Measurements from ENCODE around the gene CALN1. TPM values are rescaled to one million over a fixed set of nuclear protein-coding genes. Genes with fewer than 3 reads are reported as not detected.

CALN1 gene
- total and polyA plus RNA-seq, 2 of the 8 experiments (the other 6 are each of a cell fraction or from before 2014, with no cell fraction given): 6.4 to 15.2 TPM

GRCh38 chr7:71775648-71776047 lies 636.5 kb downstream of the CALN1 start (continued):
- no peak for TF ChIP-seq CHD7 (IDR thresholded peaks at IDR 0.05; ENCODE audit: insufficient replicate concordance, low read length)
- no peak for TF ChIP-seq CREB1 (IDR thresholded peaks at IDR 0.05)
- TF ChIP-seq EZH2 (IDR thresholded peaks at IDR 0.05; ENCODE audit: low read depth, low read length, severe bottlenecking): no peak
- no peak for TF ChIP-seq TAF1 (IDR thresholded peaks at IDR 0.05; ENCODE audit: low read depth, low read length)
- no peak for TF ChIP-seq SUZ12 (IDR thresholded peaks at IDR 0.05; ENCODE audit: low read length)
- no peak for TF ChIP-seq CEBPB (IDR thresholded peaks at IDR 0.05; ENCODE audit: low read depth, low read length)
- TF ChIP-seq KDM5A (IDR thresholded peaks at IDR 0.05; ENCODE audit: low read length): no peak
- no peak for TF ChIP-seq PHF8 (conservative IDR thresholded peaks at IDR 0.05; ENCODE audit: low read depth, low read length)
- TF ChIP-seq RNF2 (IDR thresholded peaks at IDR 0.05; ENCODE audit: borderline replicate concordance, low read depth, low read length, missing control alignments, poor library complexity, severe bottlenecking): no peak
- TF ChIP-seq YY1 (IDR thresholded peaks at IDR 0.05; ENCODE audit: low read depth, low read length): no peak
- no peak for TF ChIP-seq POLR2AphosphoS5 (IDR thresholded peaks at IDR 0.05; ENCODE audit: low read depth, low read length)
- TF ChIP-seq SIN3A (conservative IDR thresholded peaks at IDR 0.05 in 1 of 2, IDR thresholded peaks at IDR 0.05 in 1 of 2; ENCODE audit: low read depth in 1 of 2, low read length in 2 of 2): no peak

Measured in H1 (cell line).